Stimulated activated CD4-positive, alpha-beta T cell treated with anti-CD3 and anti-CD28 coated beads, TNF-alpha, amount 100 ng/mL, for 4 hours (primary cell): ENCODE data around the gene XNDC1N.
A peak's percentile ranks its signal among the peaks of the same experiment; 100 is the strongest.

Experiments used
- DNase-seq, 3 experiments: peaks; one replicate each; pipeline ENCODE4 v3.0.0-alpha.2; 2020; ENCODE audit warnings: low read depth in 3 of 3

XNDC1N gene

GRCh38 chr11:71927820-71928736, at the start of gene XNDC1N:
TSS of gene XNDC1N (minus strand) at chr11:71928594. CDS start at chr11:71923353, 5,241 bp downstream.
- peak in 2 of 3 experiments; percentile 19 to 42 for DNase-seq

- DNase-seq: peak in 1 of 3 experiments; percentile 9
Measured at GRCh38 chr11:71977743-71978418, 49.5 kb upstream of the XNDC1N start.

- DNase-seq: no peak
Measured at GRCh38 chr11:71977090-71977489, 48.7 kb upstream of the XNDC1N start.

- no peak for DNase-seq
Measured at GRCh38 chr11:71976551-71976950, 48.2 kb upstream of the XNDC1N start.

GRCh38 chr11:71971680-71972079, 43.3 kb upstream of the XNDC1N start:
- no peak for DNase-seq

GRCh38 chr11:71964641-71965040, 36.2 kb upstream of the XNDC1N start:
- DNase-seq: no peak

GRCh38 chr11:71963468-71963867, 35.1 kb upstream of the XNDC1N start:
- DNase-seq: no peak

GRCh38 chr11:71962428-71963038, 34.1 kb upstream of the XNDC1N start:
- DNase-seq: no peak

GRCh38 chr11:71955898-71956456, 27.6 kb upstream of the XNDC1N start:
- no peak for DNase-seq

- DNase-seq: no peak
Measured at GRCh38 chr11:71951741-71952310, 23.4 kb upstream of the XNDC1N start.

- DNase-seq: no peak
Measured at GRCh38 chr11:71949034-71949433, 20.6 kb upstream of the XNDC1N start.

GRCh38 chr11:71948314-71949027, 20.1 kb upstream of the XNDC1N start:
- no peak for DNase-seq

- DNase-seq: no peak
Measured at GRCh38 chr11:71947498-71947897, 19.1 kb upstream of the XNDC1N start.

GRCh38 chr11:71946144-71946571, 17.8 kb upstream of the XNDC1N start:
- no peak for DNase-seq

- DNase-seq: no peak
Measured at GRCh38 chr11:71940561-71941219, 12.3 kb upstream of the XNDC1N start.

- DNase-seq: no peak
Measured at GRCh38 chr11:71937826-71938225, 9.4 kb upstream of the XNDC1N start.

GRCh38 chr11:71936825-71937224, 8.4 kb upstream of the XNDC1N start:
- DNase-seq: no peak

- DNase-seq: no peak
Measured at GRCh38 chr11:71935338-71935925, 7.0 kb upstream of the XNDC1N start.

- no peak for DNase-seq
Measured at GRCh38 chr11:71934213-71934612, 5.8 kb upstream of the XNDC1N start.
